SKM-1 (cell line): Measurements from ENCODE around the gene COX6A2.

ENCODE experiments used
- DNase-seq: peaks from one replicate; lab custom pipeline; 2025; ENCODE audit not compliant: unreplicated experiment; lab: John Stamatoyannopoulos, UW

COX6A2 gene

DNA sequence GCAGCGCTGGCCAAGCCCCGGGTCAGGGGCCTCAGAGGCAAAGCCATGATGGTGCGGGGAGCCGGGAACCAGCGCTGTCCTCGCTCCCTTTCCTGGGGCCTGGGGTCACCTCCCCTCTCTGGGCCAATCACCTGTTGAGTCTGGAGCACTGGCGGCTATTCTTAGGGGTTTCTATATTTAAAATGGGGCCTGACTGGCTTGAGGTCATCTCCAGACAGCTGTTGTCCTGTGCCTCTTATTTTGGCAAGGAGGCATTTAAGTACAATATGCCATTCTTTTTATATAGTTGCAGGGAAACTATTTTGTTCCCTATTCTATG lies at the start of gene COX6A2:
Gene COX6A2, minus strand, starts transcription at position 82 of the 319 bp plus-strand sequence. Its CDS starts 35 bp downstream, at position 47.
- DNase-seq: no peak

DNA sequence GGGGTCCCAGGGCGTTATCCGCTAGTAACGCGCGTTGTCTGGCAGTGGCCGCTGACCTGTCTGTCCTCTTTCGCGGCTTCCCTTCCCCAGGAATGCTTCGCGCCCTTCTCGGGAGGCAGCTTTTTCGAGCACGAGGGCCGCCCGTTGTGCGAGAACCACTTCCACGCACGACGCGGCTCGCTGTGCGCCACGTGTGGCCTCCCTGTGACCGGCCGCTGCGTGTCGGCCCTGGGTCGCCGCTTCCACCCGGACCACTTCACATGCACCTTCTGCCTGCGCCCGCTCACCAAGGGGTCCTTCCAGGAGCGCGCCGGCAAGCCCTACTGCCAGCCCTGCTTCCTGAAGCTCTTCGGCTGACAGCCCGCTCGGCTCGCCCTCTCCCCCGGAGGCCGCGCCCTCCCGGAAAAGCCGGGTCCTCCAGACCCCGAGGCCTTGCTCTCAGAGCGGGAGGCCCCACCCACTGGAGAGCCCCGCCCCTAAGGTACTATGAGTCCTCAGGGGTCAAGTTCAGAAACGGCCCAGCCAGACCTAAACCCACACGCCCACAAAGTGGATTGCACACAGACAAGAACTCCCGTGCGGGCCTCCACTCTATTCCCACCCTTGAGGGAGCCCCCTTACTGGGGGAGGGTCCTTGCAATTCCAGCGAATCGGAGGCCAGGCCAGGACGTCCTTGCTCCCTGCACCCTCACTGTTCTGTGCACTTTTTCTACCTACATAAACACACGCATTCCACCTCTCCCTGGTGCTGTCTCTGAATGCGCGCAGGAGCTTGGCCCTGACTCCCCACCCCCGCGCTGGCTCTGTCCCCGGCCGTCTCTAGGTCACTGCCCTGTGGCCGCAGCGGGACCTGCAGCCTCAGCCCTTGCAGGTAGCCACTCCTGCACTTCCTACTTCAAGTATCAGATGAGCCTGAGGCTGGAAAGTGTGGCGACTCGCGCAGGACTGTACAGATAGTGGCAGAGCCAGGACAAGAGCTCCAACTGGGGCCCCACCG lies 49.4 kb upstream of the COX6A2 start:
- DNase-seq: no peak

DNA sequence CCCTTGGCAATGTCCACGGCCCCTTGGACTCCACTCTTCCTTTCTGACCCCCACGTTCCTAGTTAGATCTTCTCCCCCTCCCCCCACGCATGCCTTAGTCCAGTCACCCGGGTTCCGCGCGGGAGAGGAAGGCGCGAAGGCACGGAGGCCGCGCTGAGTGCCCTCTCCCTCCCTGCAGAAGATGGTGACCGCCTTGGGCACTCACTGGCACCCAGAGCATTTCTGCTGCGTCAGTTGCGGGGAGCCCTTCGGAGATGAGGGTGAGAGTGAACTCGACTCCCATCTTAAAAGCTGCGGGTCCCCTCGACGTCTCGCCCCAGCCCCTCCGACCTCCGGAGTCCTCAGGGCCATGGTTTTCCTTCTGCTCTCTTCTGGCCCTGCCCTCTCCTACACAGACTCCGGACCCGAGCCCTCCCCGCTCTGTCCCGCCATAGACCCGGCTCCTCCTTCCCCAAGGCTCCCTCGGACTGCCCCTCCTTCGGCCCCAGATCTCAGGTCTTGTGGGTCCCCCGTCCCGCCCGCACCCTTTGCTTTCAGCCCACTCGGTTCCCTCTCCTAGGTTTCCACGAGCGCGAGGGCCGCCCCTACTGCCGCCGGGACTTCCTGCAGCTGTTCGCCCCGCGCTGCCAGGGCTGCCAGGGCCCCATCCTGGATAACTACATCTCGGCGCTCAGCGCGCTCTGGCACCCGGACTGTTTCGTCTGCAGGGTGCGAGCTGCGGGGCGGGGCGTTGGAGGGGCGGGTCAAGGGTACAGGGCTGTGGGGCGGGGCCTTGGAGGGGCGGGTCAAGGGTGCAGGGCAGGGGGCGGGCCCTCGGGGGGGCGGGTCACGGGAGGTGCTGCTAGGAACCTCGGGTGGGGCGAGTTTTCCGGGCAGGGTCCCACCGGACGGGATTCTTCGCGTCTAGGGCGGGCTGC lies 48.4 kb upstream of the COX6A2 start:
- no peak for DNase-seq

DNA sequence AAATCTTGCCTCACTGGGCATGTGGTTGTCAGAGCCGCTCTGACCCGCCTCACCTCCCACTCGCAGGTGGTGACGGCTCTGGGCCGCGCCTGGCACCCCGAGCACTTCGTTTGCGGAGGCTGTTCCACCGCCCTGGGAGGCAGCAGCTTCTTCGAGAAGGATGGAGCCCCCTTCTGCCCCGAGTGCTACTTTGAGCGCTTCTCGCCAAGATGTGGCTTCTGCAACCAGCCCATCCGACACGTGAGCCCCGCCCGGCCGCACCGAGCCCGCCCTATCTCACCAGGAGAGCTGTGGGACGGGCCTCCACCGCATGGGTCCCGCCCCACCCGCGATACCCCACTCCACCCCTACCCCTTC lies 47.8 kb upstream of the COX6A2 start:
- DNase-seq: no peak

DNA sequence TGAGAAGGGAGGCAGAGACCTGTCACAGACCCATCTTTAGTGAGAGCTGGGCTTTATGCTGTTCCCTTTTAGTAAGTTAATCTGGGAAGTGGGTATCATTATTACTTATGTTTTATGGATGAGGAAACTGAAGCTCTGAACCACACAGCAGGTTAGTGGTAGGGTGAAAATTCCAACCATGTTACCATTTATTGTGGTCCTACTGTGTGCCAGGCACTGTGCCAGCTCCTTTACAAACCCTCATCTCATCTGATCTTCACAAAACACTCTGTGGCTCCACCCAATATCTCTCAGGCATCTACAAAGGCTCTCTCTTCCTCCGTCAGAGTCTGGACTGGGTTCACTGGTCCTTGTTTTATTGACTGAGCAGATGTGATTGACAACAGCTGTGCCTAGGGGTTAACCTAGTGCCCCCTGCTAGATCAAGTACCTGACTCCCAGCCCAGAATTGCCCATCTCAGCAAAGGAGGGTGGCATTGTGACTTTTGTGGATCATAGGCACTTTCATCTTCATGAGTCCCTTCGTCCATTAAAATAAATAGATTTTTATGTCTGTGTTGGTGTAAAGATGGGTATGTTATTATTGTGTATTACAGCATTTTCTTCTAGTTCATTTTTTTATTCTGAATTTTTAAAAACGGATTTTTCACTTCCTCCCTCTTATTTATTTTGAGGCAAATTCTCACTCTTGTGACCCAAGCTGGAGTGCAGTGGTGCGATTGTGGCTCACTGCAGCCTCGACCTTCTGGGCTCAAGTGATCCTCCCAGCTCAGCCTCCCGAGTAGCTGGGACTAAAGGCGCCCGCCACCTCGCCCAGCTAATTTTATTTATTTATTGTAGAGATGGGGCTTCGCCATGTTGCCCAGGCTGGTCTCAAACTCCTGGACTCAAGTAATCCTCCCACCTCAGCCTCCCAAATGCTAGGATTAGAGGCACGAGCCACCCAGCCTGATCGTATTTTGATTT lies 46.9 kb upstream of the COX6A2 start:
- no peak for DNase-seq

DNA sequence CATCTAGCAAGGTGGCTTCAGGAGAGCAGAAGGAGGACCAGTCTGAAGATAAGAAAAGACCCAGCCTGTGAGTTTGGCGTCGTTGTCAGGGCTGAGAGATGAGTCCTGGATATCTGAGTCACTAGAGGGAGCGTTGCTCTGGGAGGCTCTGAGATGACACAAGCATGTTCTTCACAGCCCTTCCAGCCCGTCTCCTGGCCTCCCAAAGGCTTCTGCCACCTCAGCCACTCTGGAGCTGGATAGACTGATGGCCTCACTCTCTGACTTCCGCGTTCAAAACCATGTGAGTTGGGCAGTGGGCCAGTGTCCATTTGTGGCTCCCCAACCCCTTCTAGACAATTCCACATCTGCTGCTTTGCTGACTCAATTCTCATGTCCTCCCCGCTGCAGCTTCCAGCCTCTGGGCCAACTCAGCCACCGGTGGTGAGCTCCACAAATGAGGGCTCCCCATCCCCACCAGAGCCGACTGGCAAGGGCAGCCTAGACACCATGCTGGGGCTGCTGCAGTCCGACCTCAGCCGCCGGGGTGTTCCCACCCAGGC lies 46.1 kb upstream of the COX6A2 start:
- no peak for DNase-seq

DNA sequence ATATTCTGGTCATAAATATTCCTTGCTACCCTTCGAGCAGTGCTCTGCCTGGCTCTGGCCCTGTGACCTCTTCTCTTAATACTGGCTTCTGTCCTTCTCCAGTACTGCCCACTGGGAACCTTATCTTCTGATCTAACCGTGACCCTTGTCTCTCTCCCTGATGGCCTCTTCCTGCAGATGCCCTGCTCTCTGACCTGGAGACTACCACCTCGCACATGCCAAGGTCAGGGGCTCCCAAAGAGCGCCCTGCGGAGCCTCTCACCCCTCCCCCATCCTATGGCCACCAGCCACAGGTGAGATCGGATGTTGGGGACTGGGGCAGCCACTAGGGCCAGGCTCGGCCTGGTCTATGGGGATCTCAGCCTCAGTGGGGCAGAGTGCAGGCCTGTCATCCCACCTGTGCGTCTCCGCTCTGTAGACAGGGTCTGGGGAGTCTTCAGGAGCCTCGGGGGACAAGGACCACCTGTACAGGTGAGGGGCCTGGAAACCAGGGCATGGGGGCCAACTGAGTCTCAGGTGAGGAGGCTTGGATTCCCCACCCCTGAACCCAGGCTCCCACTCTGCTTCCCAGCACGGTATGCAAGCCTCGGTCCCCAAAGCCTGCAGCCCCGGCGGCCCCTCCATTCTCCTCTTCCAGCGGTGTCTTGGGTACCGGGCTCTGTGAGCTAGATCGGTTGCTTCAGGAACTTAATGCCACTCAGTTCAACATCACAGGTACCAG lies 45.3 kb upstream of the COX6A2 start:
- DNase-seq: no peak

DNA sequence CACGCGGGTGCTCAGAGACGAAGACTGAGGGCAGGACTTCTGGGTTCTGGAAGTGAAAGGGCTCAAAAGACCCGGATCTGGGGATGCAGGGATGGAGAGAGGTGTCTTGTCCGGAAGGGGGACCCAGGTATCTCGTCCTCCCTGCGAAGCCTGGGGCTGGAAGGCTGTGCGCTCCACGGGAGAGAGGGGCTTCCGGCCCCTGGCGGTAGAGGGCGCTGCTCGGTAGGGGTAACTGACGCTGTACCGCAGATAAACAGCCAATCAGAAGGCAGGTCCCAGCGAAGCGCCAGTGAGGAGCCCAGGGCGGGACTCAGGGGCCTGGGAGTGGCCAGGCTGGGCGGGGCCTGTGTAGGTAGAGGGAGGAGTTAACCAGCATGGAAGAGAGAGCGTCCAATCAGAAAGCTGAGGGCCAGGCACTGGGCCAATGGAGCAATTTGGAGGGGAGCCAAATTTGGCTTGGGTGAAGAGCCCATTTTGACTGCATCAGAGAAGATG lies 44.6 kb upstream of the COX6A2 start:
- DNase-seq: no peak

DNA sequence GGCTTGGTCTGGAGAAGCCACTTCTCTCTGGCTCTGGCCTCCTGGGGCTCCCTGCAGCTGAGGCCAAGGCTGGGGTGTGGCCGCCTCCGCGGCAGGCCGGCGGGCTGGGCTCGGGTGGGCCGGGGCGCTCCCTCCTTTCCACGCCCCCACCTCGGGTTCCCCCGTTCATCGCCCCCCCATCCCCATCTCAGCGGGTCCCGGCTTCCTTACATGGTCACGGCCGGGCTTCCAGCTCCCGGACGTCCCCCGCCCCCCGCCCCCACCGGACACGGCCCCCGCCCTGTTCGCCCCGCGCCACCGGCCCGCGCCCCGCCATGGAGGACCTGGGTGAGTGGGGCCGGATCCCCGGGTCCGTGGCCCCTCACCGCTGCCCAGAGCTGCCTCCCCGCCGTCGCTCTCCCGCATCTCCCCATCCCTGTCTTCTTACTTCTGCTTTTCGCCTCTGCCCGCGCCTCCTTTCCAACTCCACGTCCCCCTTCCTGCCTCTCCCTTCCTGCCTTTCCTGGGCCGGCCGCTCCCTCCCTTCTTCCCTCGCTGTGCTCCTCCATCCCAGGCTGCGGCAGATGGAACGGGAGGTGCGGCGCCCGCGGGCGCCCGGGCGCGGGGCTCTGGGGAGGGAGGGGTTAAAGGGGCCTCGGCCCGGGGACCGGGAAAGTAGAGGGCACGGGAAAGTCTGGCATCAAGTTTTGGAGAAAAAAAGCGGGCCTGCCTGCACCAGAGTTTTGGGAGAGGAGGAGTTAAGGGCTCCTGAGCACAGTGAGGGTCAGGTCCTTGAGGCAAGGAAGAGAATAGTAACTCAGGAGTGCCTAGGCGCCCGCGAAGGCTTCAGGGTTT lies 43.9 kb upstream of the COX6A2 start, which contains the start of gene TGFB1I1:
Gene TGFB1I1, plus strand, starts transcription at position 278 of the 834 bp plus-strand sequence. Its CDS starts 37 bp downstream, at position 315.
- no peak for DNase-seq

DNA sequence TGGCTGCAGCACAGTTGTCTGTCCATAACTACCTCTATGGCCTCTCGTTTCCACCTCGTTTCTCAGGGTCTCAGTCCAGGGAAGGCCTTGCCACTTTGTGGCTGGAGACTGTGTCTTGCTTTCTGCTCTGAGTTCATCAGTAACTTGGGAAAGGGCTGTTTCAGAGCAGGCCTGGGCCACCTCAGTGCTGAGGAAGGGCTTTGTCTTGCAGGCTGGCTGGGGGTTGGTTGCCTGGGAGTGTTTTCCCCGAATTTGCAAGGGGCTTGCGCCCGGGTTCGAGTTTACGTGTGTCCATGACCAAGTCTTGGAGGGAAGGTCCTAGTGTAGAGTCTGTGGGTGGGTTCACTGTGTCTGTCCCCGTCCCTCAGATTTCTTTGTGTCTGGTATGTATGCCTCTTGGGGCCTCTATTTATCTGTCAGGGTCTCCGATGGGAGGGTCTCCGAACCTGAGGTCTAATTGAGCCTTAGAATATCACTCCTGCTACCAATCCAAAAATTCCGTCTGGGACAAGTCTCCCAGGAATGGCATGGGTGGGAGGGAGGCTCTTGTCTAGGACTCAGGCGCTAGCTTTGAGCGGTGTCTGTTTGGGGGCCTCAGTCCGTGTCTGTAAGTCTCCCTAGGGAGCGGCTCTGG lies 43.2 kb upstream of the COX6A2 start:
- DNase-seq: no peak

DNA sequence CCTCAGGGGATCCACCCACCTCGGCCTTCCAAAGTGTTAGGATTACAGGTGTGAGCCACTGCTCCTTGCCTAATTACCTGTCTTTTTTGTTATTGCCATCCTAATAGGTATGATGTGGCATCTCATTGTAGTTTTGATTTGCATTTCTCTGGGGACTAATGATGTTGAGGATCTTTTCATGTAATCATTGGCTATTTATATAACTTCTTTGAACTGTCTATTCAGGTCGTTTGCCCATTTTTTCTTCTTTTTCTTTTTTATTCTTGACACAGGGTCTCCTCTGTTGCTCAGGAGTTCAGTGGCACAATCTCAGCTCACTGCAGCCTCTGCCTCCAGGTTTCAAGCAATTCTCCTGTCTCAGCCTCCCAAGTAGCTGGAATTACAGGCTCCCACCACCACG lies 42.5 kb upstream of the COX6A2 start:
- no peak for DNase-seq

DNA sequence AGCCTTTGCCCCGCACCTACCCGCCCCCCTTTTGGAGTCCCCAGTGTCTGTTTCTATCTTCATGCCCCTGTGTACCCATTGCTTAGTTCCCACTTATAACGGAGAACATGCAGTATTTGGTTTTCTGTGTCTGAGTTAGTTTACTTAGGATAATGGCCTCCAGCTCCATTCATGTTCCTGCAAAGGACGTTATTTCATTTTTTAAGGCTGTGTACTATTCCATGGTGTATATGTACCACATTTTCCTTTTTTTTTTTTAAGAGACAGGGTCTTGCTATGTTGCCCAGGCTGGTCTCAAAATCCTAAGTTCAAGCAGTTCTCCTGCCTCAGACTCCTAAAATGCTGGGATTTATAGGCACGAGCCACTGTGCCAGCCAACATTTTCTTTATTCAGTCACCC lies 39.7 kb upstream of the COX6A2 start:
- no peak for DNase-seq

DNA sequence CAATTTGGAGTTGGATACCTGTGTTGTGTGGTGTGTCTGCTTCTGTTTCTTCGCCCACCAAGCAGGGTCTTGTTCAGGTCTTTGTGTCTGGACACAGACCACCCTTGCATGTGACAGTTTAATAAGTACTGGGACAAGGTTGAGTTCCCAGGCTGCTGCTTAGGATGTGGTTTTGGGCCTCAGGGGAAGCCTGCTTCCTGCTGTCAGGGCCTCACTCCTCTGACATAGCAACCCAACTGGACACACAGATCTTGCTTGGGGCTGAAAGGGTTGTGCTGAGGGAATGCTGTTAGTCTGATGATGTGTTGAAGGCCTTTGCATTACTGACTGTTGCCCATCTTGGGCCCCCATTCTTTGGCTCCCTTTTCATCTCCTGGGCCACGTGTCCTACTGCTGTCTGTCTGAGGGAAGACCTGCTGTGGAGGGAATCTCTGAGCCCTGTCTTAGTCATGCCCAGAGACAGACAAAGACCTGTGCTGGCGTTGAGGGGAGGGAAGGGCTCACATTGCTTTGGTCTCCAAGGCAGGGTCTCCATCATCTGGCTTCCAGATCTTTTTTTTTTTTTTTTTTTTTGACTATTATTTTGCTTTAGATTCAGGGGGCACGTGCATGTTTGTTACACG lies 39.1 kb upstream of the COX6A2 start:
- DNase-seq: no peak

DNA sequence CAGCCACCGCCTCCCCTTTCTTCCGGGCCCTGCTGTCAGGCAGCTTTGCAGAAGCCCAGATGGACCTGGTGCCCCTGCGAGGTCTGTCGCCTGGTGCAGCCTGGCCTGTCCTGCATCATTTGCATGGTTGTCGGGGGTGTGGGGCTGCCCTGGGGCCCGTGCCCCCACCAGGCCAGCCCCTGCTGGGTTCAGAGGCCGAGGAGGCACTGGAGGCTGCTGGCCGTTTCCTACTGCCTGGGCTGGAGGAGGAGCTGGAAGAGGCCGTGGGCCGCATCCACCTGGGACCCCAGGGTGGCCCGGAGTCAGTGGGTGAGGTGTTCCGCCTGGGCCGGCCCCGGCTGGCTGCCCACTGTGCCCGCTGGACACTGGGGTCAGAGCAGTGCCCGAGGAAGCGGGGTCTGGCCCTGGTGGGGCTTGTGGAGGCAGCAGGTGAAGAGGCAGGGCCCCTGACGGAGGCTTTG lies 38.3 kb upstream of the COX6A2 start:
- no peak for DNase-seq

DNA sequence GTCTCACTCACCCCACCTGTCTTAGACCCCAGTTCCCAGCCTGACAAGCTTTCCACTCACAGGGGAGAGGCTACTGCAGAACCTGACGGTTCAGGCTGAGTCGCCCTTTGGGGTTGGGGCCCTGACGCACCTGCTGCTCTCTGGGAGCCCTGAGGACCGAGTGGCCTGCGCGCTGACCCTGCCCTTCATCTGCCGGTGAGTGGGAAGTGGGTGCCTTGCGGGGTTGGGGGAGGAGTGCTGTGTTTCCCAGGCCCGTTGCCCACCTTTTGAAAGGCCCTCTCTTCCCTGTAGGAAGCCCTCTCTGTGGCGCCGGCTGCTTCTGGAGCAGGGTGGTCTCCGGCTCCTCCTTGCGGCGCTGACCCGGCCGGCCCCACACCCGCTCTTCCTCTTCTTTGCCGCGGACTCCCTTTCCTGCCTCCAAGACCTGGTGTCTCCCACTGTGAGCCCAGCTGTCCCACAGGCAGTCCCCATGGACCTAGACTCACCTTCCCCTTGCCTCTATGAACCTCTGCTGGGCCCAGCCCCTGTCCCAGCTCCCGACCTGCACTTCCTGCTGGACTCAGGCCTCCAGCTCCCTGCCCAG lies 37.7 kb upstream of the COX6A2 start:
- DNase-seq: no peak

DNA sequence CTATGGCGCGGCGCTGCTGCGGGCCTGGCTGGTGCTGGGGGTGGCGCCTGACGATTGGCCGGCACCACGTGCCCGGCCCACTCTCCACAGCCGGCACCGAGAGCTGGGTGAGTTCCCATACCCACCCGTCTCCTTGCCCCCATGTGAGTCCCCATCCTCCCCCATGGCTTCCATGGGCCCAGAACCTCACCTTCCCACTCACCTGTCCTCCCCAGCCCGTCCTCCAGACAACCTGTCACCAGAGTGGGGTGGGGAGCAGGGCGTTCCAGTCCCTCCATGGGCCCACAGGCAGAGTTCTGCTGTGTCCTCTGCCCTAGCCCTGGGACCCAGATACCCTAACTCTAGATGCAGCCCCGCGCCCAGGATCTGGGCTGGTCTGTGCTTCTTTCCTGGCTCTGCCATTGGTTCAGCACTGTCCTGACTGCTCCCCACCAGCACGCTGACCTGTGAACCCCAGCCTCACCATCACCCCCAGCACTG lies 36.7 kb upstream of the COX6A2 start:
- DNase-seq: no peak

DNA sequence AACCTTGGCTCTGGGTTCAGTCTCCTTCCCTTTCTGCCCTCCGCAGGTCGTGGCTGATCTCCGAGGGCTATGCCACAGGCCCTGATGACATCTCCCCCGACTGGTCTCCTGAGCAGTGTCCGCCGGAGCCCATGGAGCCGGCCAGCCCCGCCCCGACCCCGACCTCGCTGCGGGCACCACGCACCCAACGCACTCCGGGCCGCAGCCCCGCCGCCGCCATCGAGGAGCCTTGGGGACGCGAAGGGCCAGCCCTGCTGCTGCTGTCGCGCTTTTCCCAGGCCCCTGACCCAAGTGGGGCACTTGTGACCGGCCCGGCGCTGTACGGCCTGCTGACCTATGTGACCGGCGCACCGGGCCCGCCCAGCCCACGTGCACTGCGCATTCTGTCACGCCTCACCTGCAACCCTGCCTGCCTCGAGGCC lies 36.2 kb upstream of the COX6A2 start:
- DNase-seq: no peak
